Measurements from ENCODE around the gene CCDC146. TPM values are rescaled to one million over a fixed set of nuclear protein-coding genes. Genes with fewer than 3 reads are reported as not detected.

CCDC146 gene
- total RNA-seq, 1 experiment from 2014 or later, result 4.7 TPM

- intact Hi-C loops (cut with micrococcal nuclease), result loop anchor here (1.0 kb wide), 1 partner anchor 19 kb away; no protein-coding TSS in a partner anchor
- POLR2A ChIA-PET (ENCODE audit: unreplicated experiment), result interaction anchor here (0.6 kb wide), 1 partner anchor 259 kb away, joined by 8 read pairs; no protein-coding TSS in a partner anchor
- H3K4me2 ChIP-seq (ENCODE audit: low read length), result peak overlapping the region; percentile 69
These were observed 206.3 kb downstream of the CCDC146 start for GRCh38 chr7:77328669-77329068.

GRCh38 chr7:77329466-77330168 lies 207.2 kb downstream of the CCDC146 start:
- ATAC-seq, result no peak
- H3K4me3 ChIP-seq (ENCODE audit: low read length), result no peak overlapping the region
- H3K9me2 ChIP-seq (replicated peaks; ENCODE audit: low read length), result no peaks in the 10 kb centered on the region
- H3K4me2 ChIP-seq (ENCODE audit: low read length), result peak overlapping the region; percentile 31
- H2AFZ ChIP-seq (ENCODE audit: low read length), result no peak overlapping the region
- H3K79me2 ChIP-seq (ENCODE audit: low read length), result no peaks in the 10 kb centered on the region
- BruUV-seq (replicated peaks), result no TSS peak
- intact Hi-C loops (cut with micrococcal nuclease), result loop anchor here (1.0 kb wide), 1 partner anchor 82 kb away; no protein-coding TSS in a partner anchor
- peaks cover 59% of the 10 kb centered on the region for H3K4me1 ChIP-seq (ENCODE audit: insufficient read depth, low read length)
- DNase-seq, result no peak
- no peak for TF ChIP-seq EZH2 (IDR thresholded peaks at IDR 0.05; ENCODE audit: low read length, unreplicated experiment)
- no peak for TF ChIP-seq CTCF (conservative IDR thresholded peaks at IDR 0.05; ENCODE audit: low read depth, low read length)
- no peak for TF ChIP-seq EZH2phosphoT487 (IDR thresholded peaks at IDR 0.05; ENCODE audit: borderline replicate concordance, low read length)
- POLR2A ChIA-PET (ENCODE audit: unreplicated experiment), result no interaction called here
- no peaks in the 10 kb centered on the region for H3F3A ChIP-seq (ENCODE audit: low read length, unreplicated experiment)
- CTCF ChIA-PET, result no interaction called here
- H4K20me1 ChIP-seq (ENCODE audit: low read length), result no peaks in the 10 kb centered on the region
- peak overlapping the region; percentile 64 for H3K27ac ChIP-seq (ENCODE audit: low read length)
- no peaks in the 10 kb centered on the region for H3K36me3 ChIP-seq (ENCODE audit: low read depth, low read length)
- no peaks in the 10 kb centered on the region for H3K9me3 ChIP-seq (ENCODE audit: low read length)
- H3K9ac ChIP-seq (ENCODE audit: low read length), result no peak overlapping the region
- no peaks in the 10 kb centered on the region for H3K27me3 ChIP-seq (ENCODE audit: low read length)

More at GRCh38 chr7:77328669-77329068, 206.3 kb downstream of the CCDC146 start:
- no peaks in the 10 kb centered on the region for H3F3A ChIP-seq (ENCODE audit: low read length, unreplicated experiment)
- peak overlapping the region; percentile 17; the same call in 1 of the 2 replicates for H2AFZ ChIP-seq (ENCODE audit: low read length)
- no peak overlapping the region for H3K4me3 ChIP-seq (ENCODE audit: low read length)
- peak overlapping the region; percentile 10; the same call in 1 of the 2 replicates for H3K9ac ChIP-seq (ENCODE audit: low read length)
- no peaks in the 10 kb centered on the region for H4K20me1 ChIP-seq (ENCODE audit: low read length)
- H3K27ac ChIP-seq (ENCODE audit: low read length), result peak overlapping the region; percentile 40
- peaks cover 59% of the 10 kb centered on the region for H3K4me1 ChIP-seq (ENCODE audit: insufficient read depth, low read length)
- no peaks in the 10 kb centered on the region for H3K9me3 ChIP-seq (ENCODE audit: low read length)
- no peak for TF ChIP-seq EZH2 (IDR thresholded peaks at IDR 0.05; ENCODE audit: low read length, unreplicated experiment)
- no peak for TF ChIP-seq EZH2phosphoT487 (IDR thresholded peaks at IDR 0.05; ENCODE audit: borderline replicate concordance, low read length)
- TF ChIP-seq CTCF (conservative IDR thresholded peaks at IDR 0.05; ENCODE audit: low read depth, low read length), result no peak
- CTCF ChIA-PET, result no interaction called here
- BruUV-seq (replicated peaks), result no TSS peak
- H3K79me2 ChIP-seq (ENCODE audit: low read length), result no peaks in the 10 kb centered on the region
- DNase-seq (peak; percentile 54), ATAC-seq (no peak)
- no peaks in the 10 kb centered on the region for H3K27me3 ChIP-seq (ENCODE audit: low read length)
- no peaks in the 10 kb centered on the region for H3K36me3 ChIP-seq (ENCODE audit: low read depth, low read length)
- no peaks in the 10 kb centered on the region for H3K9me2 ChIP-seq (replicated peaks; ENCODE audit: low read length)
